Vagina (tissue), 2 donors: Measurements from ENCODE around the gene CPLX3.

ENCODE experiments used
- CTCF ChIP-seq, 3 experiments: fragments of 450-650 bp in 2 of 3; fragments of 200-600 bp in 1 of 3; sonication (generic) in 1 of 3; IDR thresholded peaks; one replicate each; pipeline ENCODE4 v1.5.1; 2017 to 2019; ENCODE audit warnings: antibody characterized with exemption in 3 of 3, mild to moderate bottlenecking in 2 of 3, moderate library complexity in 2 of 3
- POLR2A ChIP-seq, 2 donors: fragments of 450-650 bp; IDR thresholded peaks; one replicate each; pipeline ENCODE4 v1.6.1; 2017; ENCODE audit warnings: antibody characterized with exemption in 2 of 2, mild to moderate bottlenecking in 2 of 2, moderate library complexity in 2 of 2

- peak in 2 of 3 experiments; percentile 32 to 41 for TF ChIP-seq CTCF (IDR thresholded peaks at IDR 0.05)
- TF ChIP-seq POLR2A (IDR thresholded peaks at IDR 0.05), result peak in 1 of 2 donors; percentile 43
Observed at GRCh38 chr15:74781431-74782258, 44.8 kb upstream of the CPLX3 start, which contains the start of gene CSK.
